AG04449 (cell line): ENCODE data around the gene ADGRL1.
"Not testable (repeated sequence)": the region's sequence is repeated elsewhere in the genome, so short reads cannot be mapped to it uniquely, and the experiment has no call there.

Experiments
- CTCF ChIA-PET: fragments of 350-600 bp; formaldehyde crosslinking; extraction: SDS; loops from one replicate; lab custom pipeline; 2021; ENCODE audit warnings: antibody characterized with exemption; lab: Yijun Ruan, JAX
- POLR2A ChIA-PET: fragments of 400-600, 350-600 bp; formaldehyde crosslinking; extraction: SDS; loops from one replicate; lab custom pipeline; 2020; ENCODE audit warnings: antibody characterized with exemption, inconsistent platforms; lab: Yijun Ruan, JAX
- DNase-seq: peaks from one replicate; pipeline ENCODE4 v3.0.0-alpha.2; 2010; ENCODE audit warnings: low read depth, low spot score
- H3K4me3 ChIP-seq: 2 replicates; pipeline ENCODE4 v1.5.1; 2011; ENCODE audit warnings: low read depth, mild to moderate bottlenecking, control low read depth, low read length
- CTCF ChIP-seq: IDR thresholded peaks from one replicate; pipeline ENCODE4 v1.5.1; 2011; ENCODE audit warnings: mild to moderate bottlenecking, moderate library complexity, low read length, control low read depth, inconsistent platforms; ENCODE audit not compliant: insufficient read depth; ENCODE audit errors: missing control alignments

Gene ADGRL1

GRCh38 chr19:14214580-14214979 is 8.6 kb upstream of the ADGRL1 start:
- no peak overlapping the region for H3K4me3 ChIP-seq
- DNase-seq, result no peak
- POLR2A ChIA-PET, result no interaction called here
- CTCF ChIA-PET, result no interaction called here
- no peak for TF ChIP-seq CTCF

DNA sequence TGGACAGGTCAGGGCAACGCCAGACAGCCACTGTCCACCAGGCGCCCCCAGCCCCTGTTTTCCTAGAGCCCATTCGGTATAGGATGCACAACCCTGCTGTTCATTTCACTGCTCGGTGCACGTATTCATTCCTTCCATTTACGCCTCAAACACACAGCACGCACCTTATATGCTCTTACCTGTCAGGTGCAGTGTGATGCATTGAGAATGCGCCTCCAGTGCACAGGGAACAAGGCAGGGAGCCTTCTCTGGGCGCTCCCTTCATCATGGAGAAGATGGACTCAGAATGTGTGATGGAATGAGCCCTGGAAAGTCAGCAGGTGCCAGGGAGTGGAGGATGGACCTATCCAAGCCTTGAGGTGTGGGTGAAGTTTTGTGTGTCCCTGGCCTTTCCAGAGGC is 4.2 kb upstream of the ADGRL1 start:
- POLR2A ChIA-PET, CTCF ChIA-PET: not testable (repeated sequence)

DNA sequence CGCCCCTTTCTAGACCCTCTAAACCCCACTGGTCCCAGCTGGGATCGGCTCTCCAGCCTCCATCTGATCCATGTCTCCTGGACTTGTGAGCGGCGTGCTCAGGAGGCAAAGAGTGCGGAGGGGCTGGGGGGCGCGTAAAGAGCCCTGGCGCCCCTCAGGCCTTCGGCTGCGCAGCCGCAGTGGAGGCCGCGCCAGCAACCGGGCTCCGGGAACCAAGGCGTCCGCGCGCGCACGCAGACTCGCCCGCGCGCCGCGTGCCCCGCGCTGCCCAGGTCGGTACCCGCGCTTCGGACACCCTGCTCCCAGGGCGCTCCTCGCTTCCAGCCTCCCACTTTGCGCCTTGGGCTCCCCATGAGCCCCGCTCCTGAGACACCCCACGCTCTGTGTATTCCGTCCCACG is 3.4 kb upstream of the ADGRL1 start:
- POLR2A ChIA-PET, DNase-seq, CTCF ChIA-PET, H3K4me3 ChIP-seq: not testable (repeated sequence)

More for the DNA sequence above, 4.2 kb upstream of the ADGRL1 start:
- not testable (repeated sequence) for H3K4me3 ChIP-seq, DNase-seq

GRCh38 chr19:14208496-14208895 is 2.5 kb upstream of the ADGRL1 start:
- POLR2A ChIA-PET, DNase-seq, CTCF ChIA-PET, H3K4me3 ChIP-seq: not testable (repeated sequence)

DNA sequence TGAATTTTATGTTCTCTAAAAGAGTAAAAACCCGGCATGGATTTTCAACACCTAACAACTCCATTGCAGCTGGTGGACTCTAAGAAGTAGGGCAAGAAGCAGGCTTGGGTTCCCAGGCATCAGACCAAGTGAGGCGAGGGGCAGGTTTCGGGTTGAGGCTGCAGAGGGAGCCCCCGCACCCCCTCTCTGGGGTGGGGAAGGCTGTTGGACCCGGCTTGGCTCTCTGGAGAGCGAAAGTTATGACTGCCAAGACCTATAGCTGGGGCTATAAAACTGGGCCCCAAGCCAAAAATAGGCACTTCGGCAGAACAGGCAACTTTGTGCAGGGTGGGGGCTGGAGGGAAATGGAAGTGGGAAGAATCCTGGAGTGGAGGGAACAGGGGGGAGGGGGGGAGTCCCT is 1.8 kb upstream of the ADGRL1 start:
- DNase-seq, POLR2A ChIA-PET, CTCF ChIA-PET: not testable (repeated sequence)
- peak overlapping the region; percentile 53 for H3K4me3 ChIP-seq

DNA sequence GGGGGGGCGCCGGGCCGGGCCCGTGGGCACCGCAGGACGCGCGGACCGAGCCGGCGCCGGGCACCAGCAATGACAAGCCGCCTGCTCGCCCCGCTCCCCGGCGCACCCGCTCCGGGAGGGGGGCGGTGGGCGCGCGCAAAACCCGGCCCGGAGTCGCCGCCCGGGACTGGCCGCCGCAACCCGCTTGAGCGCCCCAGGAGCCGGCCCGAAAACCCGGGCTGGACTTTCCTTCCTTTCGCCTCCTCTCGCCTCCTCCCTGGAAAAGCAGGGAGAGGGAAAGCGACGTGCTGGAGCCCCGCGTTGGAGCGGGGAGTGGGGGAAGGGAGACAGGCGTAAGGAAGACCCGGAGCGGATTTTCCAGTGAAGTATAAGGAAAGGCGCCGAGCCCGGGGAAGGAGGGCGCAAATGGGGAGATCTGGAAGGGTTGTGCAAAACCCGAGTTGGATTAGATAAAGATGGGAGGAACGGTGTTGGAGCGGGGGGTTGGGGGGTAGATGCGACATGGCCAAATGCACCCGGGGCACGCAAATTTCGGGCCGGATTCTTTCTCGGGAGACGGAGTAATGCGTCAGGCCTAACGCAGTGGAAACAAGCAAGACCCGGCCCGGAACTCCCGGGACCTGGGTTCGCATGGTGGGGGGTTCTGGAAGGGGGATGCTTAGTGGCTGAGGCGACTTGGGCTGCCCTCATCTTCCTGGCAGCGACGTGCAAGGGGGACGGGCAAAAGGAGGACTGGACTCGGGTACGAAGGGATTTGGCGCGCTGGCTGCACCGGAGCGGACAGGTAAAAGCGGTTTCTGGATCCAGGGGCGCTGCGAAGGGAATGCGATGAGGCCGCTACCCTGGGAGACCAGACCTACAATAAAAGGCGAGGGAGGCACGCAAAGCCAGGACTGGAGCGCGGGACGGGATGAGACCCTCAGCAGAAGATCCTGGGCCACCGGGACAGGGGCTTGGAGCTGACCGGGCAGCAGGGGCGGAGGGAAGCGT is 1.1 kb upstream of the ADGRL1 start:
- POLR2A ChIA-PET, CTCF ChIA-PET: not testable (repeated sequence)
- DNase-seq, result peak; percentile 79
- peak overlapping the region; percentile 53 for H3K4me3 ChIP-seq

DNA sequence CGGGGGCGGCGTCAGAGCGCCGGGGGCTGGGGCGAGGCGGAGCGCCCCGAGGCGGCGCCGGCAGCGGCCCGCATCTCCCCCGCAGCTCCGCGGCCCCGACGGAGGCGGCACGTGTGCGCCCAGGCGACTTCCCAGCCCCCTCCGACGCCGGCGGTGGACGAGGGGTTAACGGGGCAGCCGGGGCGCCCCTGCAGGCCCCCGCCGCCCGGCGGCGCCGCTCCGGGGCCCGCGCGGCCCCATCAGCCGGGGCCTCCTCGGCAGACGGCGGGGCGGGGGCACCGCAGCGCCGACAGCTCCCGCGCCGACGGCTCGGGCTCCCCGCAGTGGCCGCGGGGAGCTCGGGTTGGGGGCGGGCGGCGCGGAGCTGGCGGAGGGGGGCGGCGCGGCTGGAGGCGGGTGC is 339 bp upstream of the ADGRL1 start:
- POLR2A ChIA-PET, DNase-seq, CTCF ChIA-PET: not testable (repeated sequence)
- H3K4me3 ChIP-seq, result peak overlapping the region; percentile 53

DNA sequence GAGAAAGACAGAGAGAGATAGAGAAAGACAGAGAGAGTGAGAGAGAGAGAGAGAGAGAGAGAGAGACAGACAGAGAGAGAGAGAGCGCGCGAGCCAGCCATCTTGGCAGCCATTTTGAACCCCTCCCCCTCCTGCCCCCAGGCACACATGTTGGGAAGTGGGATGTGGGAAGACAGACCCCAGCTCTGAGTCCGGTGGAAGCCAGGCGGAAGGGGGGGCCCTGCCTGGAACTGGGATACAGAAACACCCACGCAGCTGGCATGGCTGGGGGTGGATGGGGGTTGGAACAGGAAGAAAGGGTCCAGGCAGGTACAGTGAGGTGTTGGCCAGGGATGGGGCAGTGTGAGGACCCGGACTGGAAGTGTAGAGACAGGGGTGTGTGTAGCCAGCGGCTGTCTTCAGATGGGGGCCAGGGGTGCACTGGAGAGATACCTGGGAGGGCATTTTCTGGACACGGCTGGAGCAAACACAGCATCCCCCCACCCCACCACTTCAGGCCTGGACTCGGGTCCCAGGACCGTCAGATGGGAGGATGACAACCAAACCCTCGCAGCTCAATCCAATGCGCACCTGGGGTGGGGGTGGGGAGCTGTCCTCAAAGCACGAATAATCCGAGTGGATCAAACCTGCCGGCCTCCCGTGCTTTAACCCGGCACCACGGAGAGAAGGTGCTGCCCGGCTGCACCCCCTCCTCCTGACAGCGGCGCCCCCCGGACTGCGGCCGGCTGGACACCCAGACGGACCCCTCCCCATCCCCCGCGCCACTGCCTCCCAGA is 1.1 kb downstream of the ADGRL1 start:
- DNase-seq, POLR2A ChIA-PET: not testable (repeated sequence)
- peak overlapping the region; percentile 45 for H3K4me3 ChIP-seq
- CTCF ChIA-PET, result interaction anchor here (1.6 kb wide), 1 partner anchor 143 kb away, joined by 6 read pairs; no protein-coding TSS in a partner anchor

- DNase-seq, POLR2A ChIA-PET, H3K4me3 ChIP-seq: not testable (repeated sequence)
- CTCF ChIA-PET, result interaction anchor here (1.6 kb wide), 1 partner anchor 144 kb away, joined by 6 read pairs; no protein-coding TSS in a partner anchor
These were observed 1.8 kb downstream of the ADGRL1 start for GRCh38 chr19:14204219-14204618.

GRCh38 chr19:14203788-14204187 is 2.2 kb downstream of the ADGRL1 start:
- H3K4me3 ChIP-seq, POLR2A ChIA-PET: not testable (repeated sequence)
- CTCF ChIA-PET, result interaction anchor here (1.6 kb wide), 1 partner anchor 145 kb away, joined by 6 read pairs; no protein-coding TSS in a partner anchor

DNA sequence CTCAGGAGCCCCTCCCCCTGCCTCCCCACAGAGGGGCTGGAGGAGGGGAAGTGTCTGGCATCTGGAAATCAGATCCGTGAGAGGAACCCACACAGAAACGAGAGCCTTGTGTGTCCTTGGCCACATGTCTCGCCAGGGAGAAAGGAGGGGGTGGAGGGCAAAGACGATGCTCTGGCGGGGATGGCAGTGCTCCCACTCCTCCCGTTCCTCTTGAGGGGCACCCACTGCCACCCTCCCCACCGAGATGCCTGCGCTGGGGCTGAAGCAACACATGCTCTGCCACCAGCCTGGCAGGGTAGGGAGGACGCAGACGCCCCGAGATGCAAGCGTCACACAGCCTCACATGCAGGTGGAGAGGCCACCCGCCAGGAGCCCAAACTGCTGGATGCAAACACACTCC is 2.8 kb downstream of the ADGRL1 start:
- H3K4me3 ChIP-seq, result no peak overlapping the region
- DNase-seq, result no peak
- no peak for TF ChIP-seq CTCF
- ChIA-PET POLR2A (no interaction called here), CTCF (interaction anchor here (1.6 to 7.9 kb wide), 2 partner anchors 145 to 146 kb away, joined by 6 to 155 read pairs; no protein-coding TSS in a partner anchor)

More at GRCh38 chr19:14203788-14204187, 2.2 kb downstream of the ADGRL1 start:
- DNase-seq, result not testable (repeated sequence)

- DNase-seq, POLR2A ChIA-PET, H3K4me3 ChIP-seq: not testable (repeated sequence)
- CTCF ChIA-PET, result interaction anchor here (7.9 kb wide), 1 partner anchor 148 kb away, joined by 155 read pairs; no protein-coding TSS in a partner anchor
These were observed 4.5 kb downstream of the ADGRL1 start for GRCh38 chr19:14201481-14201880.
